ENCODE measurements around the gene HTT.

GRCh38 chr4:3266076-3266475 is 191.6 kb downstream of the HTT start:
- no peak for TF ChIP-seq CTCF (IDR thresholded peaks at IDR 0.05; ENCODE audit: low read depth, low read length, missing input control)
- no peak for TF ChIP-seq REST (IDR thresholded peaks at IDR 0.05)
- TF ChIP-seq RAD21 (IDR thresholded peaks at IDR 0.05): no peak
- no peak for TF ChIP-seq YY1 (IDR thresholded peaks at IDR 0.05)
- TF ChIP-seq MAX (IDR thresholded peaks at IDR 0.05): no peak
- TF ChIP-seq JUND (IDR thresholded peaks at IDR 0.05): no peak
- no peak for TF ChIP-seq TAF1 (conservative IDR thresholded peaks at IDR 0.05)
- TF ChIP-seq NR2F2 (IDR thresholded peaks at IDR 0.05): no peak
- no peak for TF ChIP-seq HNF4G (IDR thresholded peaks at IDR 0.05)
- no peak for TF ChIP-seq GABPA (IDR thresholded peaks at IDR 0.05 in 1 of 2, conservative IDR thresholded peaks at IDR 0.05 in 1 of 2)
- no peak for TF ChIP-seq RXRA (IDR thresholded peaks at IDR 0.05)
- TF ChIP-seq FOXA1 (IDR thresholded peaks at IDR 0.05): no peak
